Neuron (in vitro differentiated cells): Measurements from ENCODE around the gene CPNE6.
"Not testable (repeated sequence)": the region's sequence is repeated elsewhere in the genome, so short reads cannot be mapped to it uniquely, and the experiment has no call there.

ENCODE experiments used
- H2AFZ ChIP-seq: one replicate; pipeline ENCODE4 v1.6.1; 2013; ENCODE audit warnings: low read depth, mild to moderate bottlenecking, inconsistent platforms, low read length, moderate library complexity
- H3K27me3 ChIP-seq: one replicate; pipeline ENCODE4 v1.6.1; 2013; ENCODE audit warnings: low read length; ENCODE audit not compliant: insufficient read depth
- H3K36me3 ChIP-seq: one replicate; pipeline ENCODE4 v1.6.1; 2013; ENCODE audit warnings: low read length; ENCODE audit not compliant: insufficient read depth
- H3K4me1 ChIP-seq: one replicate; pipeline ENCODE4 v1.6.1; 2013; ENCODE audit warnings: low read length; ENCODE audit not compliant: insufficient read depth
- H3K4me3 ChIP-seq: 2 replicates; pipeline ENCODE4 v1.5.1; 2013; ENCODE audit warnings: mild to moderate bottlenecking, low read length, moderate library complexity
- H3K9me3 ChIP-seq: one replicate; pipeline ENCODE4 v1.6.1; 2013; ENCODE audit warnings: low read length

Gene CPNE6

GRCh38 chr14:24071144-24071697, at the start of gene CPNE6:
Gene CPNE6 (plus strand): TSS chr14:24071562. CDS start chr14:24072937, 1,375 bp downstream.
- H3K9me3 ChIP-seq = no peaks in the 10 kb centered on the region
- no peak within 1 kb of the TSS for H2AFZ ChIP-seq
- peaks cover 2% of the 10 kb centered on the region for H3K27me3 ChIP-seq

GRCh38 chr14:24024939-24025418, 46.4 kb upstream of the CPNE6 start:
- H3K4me3 ChIP-seq, H3K9me3 ChIP-seq, H3K27me3 ChIP-seq, H2AFZ ChIP-seq, H3K4me1 ChIP-seq, H3K36me3 ChIP-seq: not testable (repeated sequence)

More at GRCh38 chr14:24071144-24071697, at the start of gene CPNE6:
- Histone ChIP-seq H3K4me3 (no peak within 1 kb of the TSS), H3K4me1 (no peaks in the 10 kb centered on the region), H3K36me3 (no peaks in the 10 kb centered on the region)

- not testable (repeated sequence) for H3K4me3 ChIP-seq, H3K4me1 ChIP-seq, H3K27me3 ChIP-seq, H2AFZ ChIP-seq, H3K36me3 ChIP-seq, H3K9me3 ChIP-seq
Observed at GRCh38 chr14:24029687-24030086, 41.7 kb upstream of the CPNE6 start.

DNA sequence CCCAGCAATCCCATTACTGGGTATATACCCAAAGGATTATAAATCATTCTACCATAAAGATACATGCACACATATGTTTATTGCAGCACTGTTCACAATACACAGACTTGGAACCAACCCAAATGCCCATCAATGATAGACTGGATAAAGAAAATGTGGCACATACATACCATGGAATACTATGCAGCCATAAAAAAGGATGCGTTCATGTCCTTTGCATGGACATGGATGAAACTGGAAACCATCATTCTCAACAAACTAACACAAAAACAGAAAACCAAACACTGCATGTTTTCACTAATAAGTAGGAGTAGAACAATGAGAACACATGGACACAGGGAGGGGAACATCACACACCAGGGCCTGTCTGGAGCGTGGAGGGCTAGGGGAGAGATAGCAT, 40.0 kb upstream of the CPNE6 start:
- H3K4me1 ChIP-seq, H2AFZ ChIP-seq, H3K4me3 ChIP-seq, H3K36me3 ChIP-seq, H3K27me3 ChIP-seq, H3K9me3 ChIP-seq: not testable (repeated sequence)

DNA sequence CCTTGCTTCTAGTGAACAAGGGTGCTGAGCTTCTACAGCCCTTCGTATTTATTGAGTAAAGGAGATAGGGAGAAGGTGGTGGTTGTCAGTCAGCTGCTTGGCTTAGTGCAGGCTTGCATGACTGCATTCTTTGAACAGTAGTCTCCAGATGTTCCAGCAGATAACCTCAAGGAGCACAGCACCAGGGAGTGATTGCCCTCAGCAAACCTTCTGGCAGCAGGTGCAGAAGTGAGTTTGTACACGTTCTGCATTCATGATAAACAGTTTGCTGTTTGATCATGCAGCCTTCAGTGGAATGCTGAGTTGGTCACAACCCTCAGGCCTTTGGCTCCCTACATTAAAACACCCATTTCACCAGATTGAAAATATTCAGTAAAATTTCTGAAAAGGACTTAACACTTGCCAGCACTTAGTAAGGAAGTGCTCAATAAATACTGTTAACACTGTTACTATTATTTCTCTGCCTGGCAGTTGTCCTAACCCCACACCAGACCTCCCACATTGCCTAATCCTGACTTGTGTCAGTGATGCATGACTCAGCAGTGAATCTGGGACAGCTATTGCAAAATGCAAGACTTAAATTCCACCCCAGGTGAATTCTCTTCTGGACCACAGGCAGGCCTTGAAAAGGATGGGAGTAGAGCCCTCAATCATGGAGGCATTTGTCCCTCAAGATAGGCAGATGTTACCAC, 38.5 kb upstream of the CPNE6 start:
- H3K27me3 ChIP-seq = peaks cover 3% of the 10 kb centered on the region
- no peak overlapping the region for H2AFZ ChIP-seq
- H3K4me1 ChIP-seq = no peaks in the 10 kb centered on the region
- peaks cover 2% of the 10 kb centered on the region for H3K9me3 ChIP-seq
- H3K4me3 ChIP-seq = no peak overlapping the region
- no peaks in the 10 kb centered on the region for H3K36me3 ChIP-seq

GRCh38 chr14:24035769-24036168, 35.6 kb upstream of the CPNE6 start:
- not testable (repeated sequence) for H3K27me3 ChIP-seq, H3K9me3 ChIP-seq, H3K4me1 ChIP-seq, H3K36me3 ChIP-seq
- H2AFZ ChIP-seq = peak overlapping the region; percentile 24
- peak overlapping the region; percentile 50 for H3K4me3 ChIP-seq

- Histone ChIP-seq H2AFZ (peak overlapping the region; percentile 24), H3K27me3 (peaks cover 3% of the 10 kb centered on the region), H3K9me3 (peaks cover 2% of the 10 kb centered on the region), H3K36me3 (no peaks in the 10 kb centered on the region), H3K4me3 (peak overlapping the region; percentile 50), H3K4me1 (no peaks in the 10 kb centered on the region)
Observed at GRCh38 chr14:24036169-24036962, 35.0 kb upstream of the CPNE6 start.

- H3K27me3 ChIP-seq, H3K4me1 ChIP-seq, H3K36me3 ChIP-seq, H3K9me3 ChIP-seq: not testable (repeated sequence)
- H2AFZ ChIP-seq = peak overlapping the region; percentile 24
- H3K4me3 ChIP-seq = peak overlapping the region; percentile 50
Observed at GRCh38 chr14:24036963-24037657, 34.3 kb upstream of the CPNE6 start.

DNA sequence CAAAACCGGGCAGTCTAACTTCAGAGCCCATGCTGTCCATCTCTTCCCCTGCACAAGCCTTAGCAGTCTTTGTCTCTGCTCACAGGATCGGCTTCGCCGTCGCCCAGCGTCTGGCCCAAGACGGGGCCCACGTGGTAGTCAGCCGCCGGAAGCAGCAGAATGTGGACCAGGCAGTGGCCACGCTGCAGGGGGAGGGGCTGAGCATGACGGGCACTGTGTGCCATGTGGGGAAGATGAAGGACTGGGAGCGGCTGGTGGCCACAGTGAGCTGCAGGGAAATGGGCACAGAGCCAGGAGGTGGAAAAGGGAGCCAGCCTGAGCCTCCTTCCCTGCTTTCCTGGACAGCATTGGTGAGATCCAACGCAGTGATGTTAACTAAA, 33.7 kb upstream of the CPNE6 start:
- Histone ChIP-seq H2AFZ (no peak overlapping the region), H3K27me3 (peaks cover 6% of the 10 kb centered on the region), H3K4me3 (no peak overlapping the region), H3K9me3 (peaks cover 2% of the 10 kb centered on the region), H3K4me1 (no peaks in the 10 kb centered on the region), H3K36me3 (no peaks in the 10 kb centered on the region)

GRCh38 chr14:24038686-24039085, 32.7 kb upstream of the CPNE6 start:
- H2AFZ ChIP-seq = no peak overlapping the region
- no peak overlapping the region for H3K4me3 ChIP-seq
- H3K4me1 ChIP-seq = no peaks in the 10 kb centered on the region
- no peaks in the 10 kb centered on the region for H3K36me3 ChIP-seq
- peaks cover 9% of the 10 kb centered on the region for H3K27me3 ChIP-seq
- H3K9me3 ChIP-seq = no peaks in the 10 kb centered on the region

- Histone ChIP-seq H3K9me3 (no peaks in the 10 kb centered on the region), H2AFZ (no peak overlapping the region), H3K4me1 (no peaks in the 10 kb centered on the region), H3K4me3 (no peak overlapping the region), H3K36me3 (no peaks in the 10 kb centered on the region), H3K27me3 (peaks cover 12% of the 10 kb centered on the region)
Observed at GRCh38 chr14:24040692-24041091, 30.7 kb upstream of the CPNE6 start.

GRCh38 chr14:24042746-24043145, 28.6 kb upstream of the CPNE6 start:
- Histone ChIP-seq H2AFZ (no peak overlapping the region), H3K27me3 (peaks cover 13% of the 10 kb centered on the region), H3K4me1 (no peaks in the 10 kb centered on the region), H3K36me3 (no peaks in the 10 kb centered on the region), H3K9me3 (no peaks in the 10 kb centered on the region), H3K4me3 (no peak overlapping the region)

GRCh38 chr14:24049002-24049401, 22.4 kb upstream of the CPNE6 start:
- Histone ChIP-seq H3K4me1 (peaks cover 11% of the 10 kb centered on the region), H3K27me3 (peaks cover 12% of the 10 kb centered on the region)
- not testable (repeated sequence) for H2AFZ ChIP-seq, H3K4me3 ChIP-seq, H3K9me3 ChIP-seq, H3K36me3 ChIP-seq
